ENCODE data around the gene SMIM43. TPM values are rescaled to one million over a fixed set of nuclear protein-coding genes. Genes with fewer than 3 reads are reported as not detected.

The SMIM43 gene
- total RNA-seq, 1 donor from 2014 or later = 0.99 TPM

Other genes with a start within 250 kb of the SMIM43 start
- 444 and 546 TPM in 2 replicates for gene ANXA5, start 68.2 kb downstream of the SMIM43 start, total RNA-seq
- 29.7 and 33.8 TPM in 2 replicates for gene EXOSC9, start 36.2 kb upstream of the SMIM43 start, total RNA-seq
- 1.3 and 1.8 TPM in 2 replicates for gene CCNA2, start 58.7 kb upstream of the SMIM43 start, total RNA-seq
- gene BBS7, start 105.3 kb upstream of the SMIM43 start, total RNA-seq = 18.5 and 19.8 TPM in 2 replicates
- gene TRPC3, start 186.9 kb upstream of the SMIM43 start, total RNA-seq = 0.21 TPM in 1 of 2 replicates, not detected in the other

Measured in myocyte (in vitro differentiated cells).